Progenitor cell of endocrine pancreas (in vitro differentiated cells): ENCODE measurements around the gene BSND. TPM values are rescaled to one million over a fixed set of nuclear protein-coding genes. Genes with fewer than 3 reads are reported as not detected.

ENCODE experiments used
- DNase-seq: peaks from one replicate; pipeline ENCODE4 v3.0.0; 2021; ENCODE audit warnings: low spot score; ENCODE audit not compliant: unreplicated experiment
- H3K27ac Mint-ChIP-seq: 2 replicates; pipeline ENCODE4 v1.8.0; 2021; ENCODE audit warnings: mild to moderate bottlenecking, moderate library complexity, mixed read lengths
- H3K27me3 Mint-ChIP-seq: 2 replicates; pipeline ENCODE4 v1.8.0; 2021; ENCODE audit warnings: mixed read lengths
- H3K36me3 Mint-ChIP-seq: 2 replicates; pipeline ENCODE4 v1.8.0; 2022; ENCODE audit warnings: mixed read lengths; ENCODE audit not compliant: insufficient read depth
- H3K4me1 Mint-ChIP-seq: 2 replicates; pipeline ENCODE4 v1.8.0; 2021; ENCODE audit warnings: low read depth, mixed read lengths
- H3K4me3 Mint-ChIP-seq: 2 replicates; pipeline ENCODE4 v1.8.0; 2021; ENCODE audit warnings: low read depth, mild to moderate bottlenecking, moderate library complexity, mixed read lengths
- H3K9me3 Mint-ChIP-seq: 2 replicates; pipeline ENCODE4 v1.8.0; 2021; ENCODE audit warnings: low read depth, mixed read lengths
- CTCF ChIP-seq: fragments of 200-600 bp; sonication (generic); IDR thresholded peaks from one replicate; pipeline ENCODE4 v1.5.0; 2021; ENCODE audit warnings: antibody characterized with exemption, mild to moderate bottlenecking; ENCODE audit not compliant: unreplicated experiment
- total RNA-seq: library from RNA; stranded (reverse); gene quantifications from 2 replicates; pipeline ENCODE4 v1.2.1, GENCODE V29; 2021

Gene BSND
- total RNA-seq, 1 donor from 2014 or later, result not detected

- H3K4me3 Mint-ChIP-seq, result no peak overlapping the region
Measured at GRCh38 chr1:55049914-55050278, 51.2 kb downstream of the BSND start.

GRCh38 chr1:55050283-55050682, 51.5 kb downstream of the BSND start:
- Mint-ChIP-seq H3K4me3 (no peak overlapping the region), H3K9me3 (no peaks in the 10 kb centered on the region), H3K27me3 (no peaks in the 10 kb centered on the region), H3K36me3 (peaks cover 2% of the 10 kb centered on the region), H3K27ac (no peak overlapping the region), H3K4me1 (peaks cover 11% of the 10 kb centered on the region)
- DNase-seq, result no peak
- TF ChIP-seq CTCF, result no peak

More at GRCh38 chr1:55049914-55050278, 51.2 kb downstream of the BSND start:
- H3K27ac Mint-ChIP-seq, result no peak overlapping the region
- peaks cover 11% of the 10 kb centered on the region for H3K4me1 Mint-ChIP-seq
- no peaks in the 10 kb centered on the region for H3K9me3 Mint-ChIP-seq
- H3K27me3 Mint-ChIP-seq, result no peaks in the 10 kb centered on the region
- no peak for DNase-seq
- H3K36me3 Mint-ChIP-seq, result peaks cover 2% of the 10 kb centered on the region
- TF ChIP-seq CTCF, result no peak

GRCh38 chr1:55051169-55051568, 52.4 kb downstream of the BSND start:
- no peak for TF ChIP-seq CTCF
- no peaks in the 10 kb centered on the region for H3K9me3 Mint-ChIP-seq
- H3K27me3 Mint-ChIP-seq, result no peaks in the 10 kb centered on the region
- H3K27ac Mint-ChIP-seq, result no peak overlapping the region
- peaks cover 11% of the 10 kb centered on the region for H3K4me1 Mint-ChIP-seq
- H3K36me3 Mint-ChIP-seq, result peaks cover 1% of the 10 kb centered on the region
- DNase-seq, result no peak
- H3K4me3 Mint-ChIP-seq, result no peak overlapping the region

- H3K4me3 Mint-ChIP-seq, result no peak overlapping the region
- peaks cover 11% of the 10 kb centered on the region for H3K4me1 Mint-ChIP-seq
- no peak for TF ChIP-seq CTCF
- H3K27me3 Mint-ChIP-seq, result no peaks in the 10 kb centered on the region
- peak overlapping the region; percentile 3 for H3K27ac Mint-ChIP-seq
- H3K36me3 Mint-ChIP-seq, result peaks cover 4% of the 10 kb centered on the region
- no peak for DNase-seq
- H3K9me3 Mint-ChIP-seq, result no peaks in the 10 kb centered on the region
Measured at GRCh38 chr1:55051621-55052020, 52.9 kb downstream of the BSND start.

GRCh38 chr1:55052221-55053142, 53.7 kb downstream of the BSND start:
- H3K27ac Mint-ChIP-seq, result no peak overlapping the region
- no peaks in the 10 kb centered on the region for H3K27me3 Mint-ChIP-seq
- H3K4me1 Mint-ChIP-seq, result peaks cover 11% of the 10 kb centered on the region
- peaks cover 3% of the 10 kb centered on the region for H3K36me3 Mint-ChIP-seq
- no peak for TF ChIP-seq CTCF
- no peak overlapping the region for H3K4me3 Mint-ChIP-seq
- no peak for DNase-seq
- no peaks in the 10 kb centered on the region for H3K9me3 Mint-ChIP-seq
